ENCODE data around the gene ARHGAP4. TPM values are rescaled to one million over a fixed set of nuclear protein-coding genes. Genes with fewer than 3 reads are reported as not detected.
A peak's percentile ranks its signal among the peaks of the same experiment; 100 is the strongest.

ARHGAP4 gene
- 100 to 1,000 TPM; 130 to 135 TPM for total RNA-seq

DNA sequence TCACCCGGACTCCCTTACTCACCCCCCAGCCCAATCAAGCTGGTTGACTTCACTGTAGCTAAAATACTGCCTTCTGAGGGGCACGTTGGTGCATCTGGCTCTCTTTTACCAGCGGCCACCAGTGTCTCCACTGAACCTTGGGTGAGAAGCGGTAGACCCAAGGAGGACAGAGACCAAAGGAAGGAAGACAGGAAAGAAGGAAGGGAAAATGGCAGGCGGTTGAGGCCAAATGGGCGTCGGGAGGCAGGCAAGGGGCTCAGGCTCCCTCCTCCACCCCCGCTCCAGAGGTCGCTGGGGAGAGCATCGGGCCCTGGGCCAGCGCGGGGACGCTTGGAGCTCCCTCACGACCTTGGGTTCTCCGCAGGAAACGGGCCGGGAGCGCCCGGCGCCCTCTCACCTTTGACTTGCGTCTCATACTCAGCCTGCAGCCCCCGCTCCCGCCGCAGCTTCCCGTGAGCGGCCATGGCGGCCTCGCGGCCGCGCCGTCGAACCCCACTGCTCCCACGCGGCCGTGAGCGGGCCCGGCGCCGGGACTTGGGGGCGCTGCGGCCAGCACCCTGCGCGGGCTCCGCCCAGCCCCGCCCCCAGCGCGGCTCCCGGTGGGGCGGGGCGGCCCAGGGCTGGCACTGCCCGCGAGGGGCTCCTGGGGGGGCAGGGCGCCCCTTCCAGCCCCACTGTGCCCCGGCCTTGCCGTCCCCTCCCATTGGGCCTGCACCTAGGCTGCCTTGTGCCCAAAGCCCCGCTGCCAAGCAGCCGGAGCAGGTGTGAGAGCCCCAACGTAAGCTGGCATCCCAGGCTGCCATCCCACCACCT, at the start of gene ARHGAP4:
Gene ARHGAP4 (minus strand): TSS at position 526 of the 813 bp plus-strand sequence. CDS start 62 bp downstream, at position 464.
- peak; percentile 3 for ATAC-seq

DNA sequence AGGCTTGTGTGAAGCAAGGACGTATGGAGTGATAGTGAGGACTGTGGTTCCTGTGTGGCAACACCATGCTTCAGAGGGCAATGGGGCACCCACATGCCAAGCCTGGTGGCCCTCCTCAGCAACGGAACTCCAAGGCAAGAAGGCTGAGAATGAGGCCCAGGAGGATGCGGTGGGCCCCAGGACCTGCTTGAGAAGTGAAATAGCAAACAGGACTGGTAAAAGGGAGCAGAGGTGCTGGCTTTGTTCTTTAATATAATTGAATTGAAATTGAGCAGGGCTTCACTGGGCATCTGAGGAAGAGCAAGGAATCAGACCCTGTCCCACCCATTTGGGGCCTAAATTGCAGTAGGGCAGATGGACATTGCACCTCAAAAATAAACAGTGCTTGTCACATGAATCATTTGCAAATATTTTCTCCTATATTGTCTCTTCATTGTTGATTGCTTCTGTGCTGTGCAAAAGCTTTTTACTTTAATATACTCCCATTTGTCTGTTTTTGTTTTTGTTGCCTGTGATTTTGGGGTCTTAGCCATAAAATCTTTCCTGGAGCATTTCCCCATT, 48.7 kb upstream of the ARHGAP4 start:
- intact Hi-C loops (cut with DNase I, micrococcal nuclease), result loop anchor here (5.0 to 10.0 kb wide), 4 partner anchors 47 to 787 kb away; partner anchors contain the start of genes ATP6AP1 (in 1 of the 2), DKC1 (in 1 of the 2), EMD (in 1 of the 2) and FLNA (in 1 of the 2)
- Mint-ChIP-seq H3K27me3 (no peaks in the 10 kb centered on the region), H3K9me3 (ENCODE audit: low read depth) (no peaks in the 10 kb centered on the region), H3K36me3 (ENCODE audit: low read depth) (peaks cover 8% of the 10 kb centered on the region), H3K27ac (peak overlapping the region; percentile 97), H3K4me1 (peaks cover 16% of the 10 kb centered on the region), H3K4me3 (peak overlapping the region; percentile 88)
- CTCF ChIA-PET, result interaction anchor here (0.6 kb wide), 1 partner anchor 566 kb away, joined by 3 read pairs; no protein-coding TSS in a partner anchor
- DNase-seq (no peak), ATAC-seq (no peak)
- POLR2A ChIA-PET, result no interaction called here

More for the DNA sequence above, at the start of gene ARHGAP4:
- intact Hi-C loops (cut with DNase I, micrococcal nuclease), result loop anchor here (1.0 to 10.0 kb wide), 4 partner anchors 91 to 449 kb away; partner anchors contain the start of genes EMD (in 1 of the 2), FLNA (in 1 of the 2), IDH3G (in 1 of the 2) and IRAK1 (in 1 of the 2)
- no peaks in the 10 kb centered on the region for H3K27me3 Mint-ChIP-seq
- peak within 1 kb of the TSS; percentile 91 for H3K4me3 Mint-ChIP-seq
- H3K27ac Mint-ChIP-seq, result peak within 1 kb of the TSS; percentile 97
- peaks cover 31% of the 10 kb centered on the region for H3K4me1 Mint-ChIP-seq
- H3K9me3 Mint-ChIP-seq (ENCODE audit: low read depth), result no peaks in the 10 kb centered on the region
- ChIA-PET POLR2A (interaction anchor here (0.5 to 1.9 kb wide), 9 partner anchors 9 to 413 kb away, joined by 3 to 12 read pairs (median 4); partner anchors contain the start of genes HCFC1, IDH3G, NAA10 and SSR4), CTCF (interaction anchor here (0.7 to 3.5 kb wide), 7 partner anchors 9 to 159 kb away, joined by 3 to 19 read pairs (median 5); partner anchors contain the start of gene NAA10)
- peaks cover 18% of the 10 kb centered on the region for H3K36me3 Mint-ChIP-seq (ENCODE audit: low read depth)
- DNase-seq, result peak; percentile 74

DNA sequence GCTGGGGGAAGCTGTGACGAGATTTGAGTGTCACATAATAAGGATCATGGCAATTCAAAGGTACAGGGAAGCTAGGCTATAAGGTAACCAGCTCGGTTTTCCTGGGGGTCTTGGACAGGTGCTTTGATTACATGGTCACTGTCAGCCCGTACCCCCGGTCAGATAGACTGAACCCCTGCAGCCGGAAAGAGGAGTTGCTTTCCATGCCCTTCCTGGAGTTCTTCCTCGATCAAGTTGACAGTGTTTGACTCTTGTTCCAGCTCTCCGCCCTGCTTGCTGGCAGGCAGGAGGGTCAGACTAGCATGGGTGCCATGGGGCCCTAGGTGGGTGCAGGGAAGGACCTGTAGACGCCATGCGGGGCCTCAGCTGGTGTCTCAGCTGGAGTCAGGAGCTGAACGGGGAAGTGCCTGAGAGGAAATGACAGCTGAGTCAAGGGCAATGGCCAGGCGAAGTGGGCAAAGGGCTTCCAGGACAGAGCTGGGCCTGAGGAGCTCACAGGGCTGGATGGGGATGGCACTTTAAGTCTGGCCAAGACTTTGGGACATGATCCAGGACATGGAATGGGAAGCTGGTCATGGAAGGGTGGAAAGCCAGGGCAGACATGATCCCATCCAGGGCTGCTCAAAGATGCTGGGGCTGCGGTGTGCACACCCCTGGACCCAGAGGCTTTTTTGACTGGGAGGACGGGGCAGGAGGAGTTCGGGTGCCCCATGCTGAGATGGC, 48.1 kb upstream of the ARHGAP4 start:
- POLR2A ChIA-PET, result interaction anchor here (0.9 kb wide), 1 partner anchor 11 kb away, joined by 3 read pairs; no protein-coding TSS in a partner anchor

DNA sequence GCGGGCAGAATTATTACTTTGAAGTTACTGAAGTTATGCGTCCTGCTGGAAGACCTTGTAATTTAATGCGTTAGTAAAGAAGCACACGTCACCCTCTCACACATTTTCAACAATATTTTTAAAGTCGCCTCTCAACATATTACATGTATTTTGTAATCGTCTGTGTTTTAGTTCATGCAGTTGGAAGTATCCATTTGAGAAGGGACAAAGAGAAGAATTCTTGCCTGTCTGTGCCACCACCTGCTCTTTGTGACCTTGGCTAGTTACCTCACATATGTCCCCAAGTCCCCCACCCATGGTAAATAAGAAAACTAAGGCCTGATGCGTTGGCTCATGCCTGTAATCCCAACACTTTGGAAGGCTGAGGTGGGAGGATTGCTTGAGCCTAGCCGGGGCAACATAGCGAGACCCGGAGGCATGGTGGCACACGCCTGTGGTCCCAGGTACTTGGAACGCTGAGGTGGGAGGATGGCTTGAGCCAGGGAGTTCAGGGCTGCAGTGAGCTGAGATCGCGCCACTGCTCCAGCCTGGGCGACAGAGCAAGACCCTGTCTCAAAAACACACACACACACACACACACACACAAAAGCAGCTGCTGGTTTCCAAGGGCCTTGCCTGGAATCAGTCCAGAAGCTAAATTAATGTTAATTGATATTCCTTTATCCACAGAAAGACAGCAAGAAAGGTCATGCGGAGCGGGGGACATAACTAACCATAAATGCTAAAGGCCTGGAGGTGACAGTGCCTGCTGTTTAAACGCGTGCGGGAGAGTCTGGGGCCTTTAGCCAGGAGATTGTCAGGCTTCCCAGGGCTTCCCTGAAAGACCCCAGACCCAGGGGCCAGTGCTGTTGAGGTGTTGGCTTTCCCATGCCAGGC, 47.3 kb upstream of the ARHGAP4 start:
- Mint-ChIP-seq H3K9me3 (ENCODE audit: low read depth) (no peaks in the 10 kb centered on the region), H3K4me3 (peak overlapping the region; percentile 88), H3K27me3 (no peaks in the 10 kb centered on the region), H3K4me1 (peaks cover 16% of the 10 kb centered on the region), H3K36me3 (ENCODE audit: low read depth) (peaks cover 17% of the 10 kb centered on the region), H3K27ac (peak overlapping the region; percentile 97)
- no peak for DNase-seq
- POLR2A ChIA-PET, result interaction anchor here (0.9 kb wide), 1 partner anchor 12 kb away, joined by 3 read pairs; no protein-coding TSS in a partner anchor
- CTCF ChIA-PET, result interaction anchor here (0.6 to 1.1 kb wide), 3 partner anchors 11 to 355 kb away, joined by 3 to 4 read pairs (median 3); no protein-coding TSS in a partner anchor
- ATAC-seq, result no peak
- intact Hi-C loops (cut with DNase I, micrococcal nuclease), result loop anchor here (2.0 to 10.0 kb wide), 5 partner anchors 49 to 789 kb away; partner anchors contain the start of genes ATP6AP1 (in 1 of the 2), DKC1 (in 1 of the 2), EMD (in 1 of the 2) and FLNA (in 1 of the 2)

More for the DNA sequence above, 48.1 kb upstream of the ARHGAP4 start:
- CTCF ChIA-PET, result interaction anchor here (0.6 to 1.1 kb wide), 4 partner anchors 10 to 567 kb away, joined by 3 to 4 read pairs (median 3); no protein-coding TSS in a partner anchor
- DNase-seq (no peak), ATAC-seq (no peak)
- H3K4me3 Mint-ChIP-seq, result peak overlapping the region; percentile 88
- intact Hi-C loops (cut with DNase I, micrococcal nuclease), result loop anchor here (5.0 to 10.0 kb wide), 4 partner anchors 48 to 788 kb away; partner anchors contain the start of genes ATP6AP1 (in 1 of the 2), DKC1 (in 1 of the 2), EMD (in 1 of the 2) and FLNA (in 1 of the 2)
- no peaks in the 10 kb centered on the region for H3K27me3 Mint-ChIP-seq
- peaks cover 16% of the 10 kb centered on the region for H3K4me1 Mint-ChIP-seq
- H3K36me3 Mint-ChIP-seq (ENCODE audit: low read depth), result peaks cover 14% of the 10 kb centered on the region
- no peaks in the 10 kb centered on the region for H3K9me3 Mint-ChIP-seq (ENCODE audit: low read depth)
- H3K27ac Mint-ChIP-seq, result peak overlapping the region; percentile 97

DNA sequence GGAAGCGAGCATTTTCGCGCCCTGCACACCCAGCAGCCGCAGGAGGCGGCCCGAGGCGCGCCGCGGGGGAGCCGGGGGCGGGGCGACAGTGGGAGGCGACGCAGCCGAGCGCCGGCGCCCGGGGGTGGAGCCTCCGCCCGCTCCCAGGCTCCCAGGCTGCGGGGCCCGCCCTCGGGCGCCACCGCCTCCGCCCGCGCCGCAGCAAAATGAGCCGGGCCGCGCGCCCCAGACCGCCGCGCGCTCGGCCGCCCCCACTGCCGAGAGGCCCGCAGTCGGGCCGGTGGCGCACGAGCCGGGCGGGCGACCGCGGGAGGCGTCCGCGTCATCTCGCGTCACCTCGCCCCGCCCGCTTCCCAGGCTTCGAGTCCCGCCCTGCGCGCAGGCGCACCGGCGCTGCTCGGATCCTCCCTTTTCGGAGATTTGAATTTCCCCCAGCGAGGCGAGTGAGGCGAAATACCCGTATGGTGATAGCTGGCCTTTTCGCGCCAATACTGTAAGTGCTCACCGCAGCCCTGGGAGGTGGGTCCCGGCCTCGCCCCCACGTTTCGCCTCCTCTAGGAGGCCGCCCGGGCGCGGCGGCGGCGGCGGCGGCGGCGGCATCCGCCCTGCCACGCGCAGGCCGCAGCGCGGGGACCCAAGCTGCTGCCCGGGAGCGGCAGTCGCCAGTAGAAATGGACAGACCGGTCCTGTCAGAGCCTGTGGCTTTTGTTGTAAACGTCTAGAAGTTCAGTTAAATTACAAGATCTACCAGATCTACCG, 46.5 kb upstream of the ARHGAP4 start, which contains the start of gene TMEM187:
Gene TMEM187 (plus strand): TSS at position 387 of the 759 bp plus-strand sequence. CDS start 9,309 bp downstream, outside the sequence.
- no peaks in the 10 kb centered on the region for H3K27me3 Mint-ChIP-seq
- H3K27ac Mint-ChIP-seq, result peak within 1 kb of the TSS; percentile 100
- H3K4me1 Mint-ChIP-seq, result peaks cover 24% of the 10 kb centered on the region
- intact Hi-C loops (cut with DNase I, micrococcal nuclease), result loop anchor here (1.0 to 10.0 kb wide), 12 partner anchors 12 to 790 kb away; partner anchors contain the start of genes EMD (in 2 of the 2), ABCD1 (in 1 of the 2), ATP6AP1 (in 1 of the 2) and BCAP31 (in 1 of the 2)
- H3K36me3 Mint-ChIP-seq (ENCODE audit: low read depth), result peaks cover 25% of the 10 kb centered on the region
- H3K9me3 Mint-ChIP-seq (ENCODE audit: low read depth), result no peaks in the 10 kb centered on the region
- POLR2A ChIA-PET, result interaction anchor here (1.7 kb wide), 1 partner anchor 47 kb away, joined by 8 read pairs; the partner anchor contains the start of gene ARHGAP4
- DNase-seq, result peak; percentile 92
- CTCF ChIA-PET, result no interaction called here
- peak within 1 kb of the TSS; percentile 94 for H3K4me3 Mint-ChIP-seq
- ATAC-seq, result peak; percentile 45

DNA sequence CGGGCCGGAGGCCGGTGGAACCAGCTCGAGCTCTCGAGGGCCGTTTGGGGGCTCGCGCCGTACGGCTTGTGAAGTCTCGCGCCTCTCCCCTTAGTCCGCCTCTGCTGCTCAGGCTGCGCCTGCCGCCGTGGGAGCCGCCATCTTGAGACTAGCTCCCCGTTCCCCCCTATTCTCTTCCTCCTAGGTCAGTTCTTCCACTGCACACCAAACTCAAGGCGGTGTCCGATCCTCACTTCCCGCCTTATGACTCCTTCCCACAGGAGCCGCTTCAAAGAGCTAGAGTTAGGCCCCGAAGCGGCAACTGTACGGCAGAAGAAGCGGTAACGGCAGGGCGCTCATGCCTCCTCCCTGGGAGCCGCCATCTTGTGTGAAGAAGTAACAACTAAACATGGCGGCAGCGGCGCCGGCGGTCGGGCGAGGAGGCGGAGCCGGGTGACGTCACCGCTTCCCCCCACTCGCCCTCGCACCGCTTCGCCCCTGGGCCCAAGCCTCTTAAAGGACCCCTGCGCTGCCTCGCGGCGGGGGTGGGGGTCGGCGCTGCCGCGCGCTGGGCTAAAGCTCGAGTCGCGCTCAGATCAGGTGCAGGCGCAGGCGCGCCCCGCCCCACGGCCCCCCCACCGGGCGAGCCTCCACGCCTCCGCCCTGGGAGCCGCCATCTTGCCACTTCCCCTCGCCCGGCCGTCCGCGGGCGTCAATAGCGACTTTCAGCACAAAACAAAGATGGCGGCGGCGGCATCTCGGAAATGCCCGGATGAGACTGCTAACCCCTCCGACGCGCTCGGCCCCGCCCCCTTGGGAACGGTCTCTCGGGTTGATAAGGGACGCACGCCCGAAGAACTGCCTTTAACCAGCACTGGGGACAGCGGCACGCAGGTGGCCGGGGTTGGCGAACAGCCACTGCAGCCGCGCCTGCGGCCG, 45.6 kb upstream of the ARHGAP4 start, which contains the start of gene HCFC1:
Gene HCFC1 (minus strand): TSS at position 369 of the 918 bp plus-strand sequence. CDS start 978 bp downstream, outside the sequence.
- H3K4me1 Mint-ChIP-seq, result peaks cover 31% of the 10 kb centered on the region
- H3K27me3 Mint-ChIP-seq, result no peaks in the 10 kb centered on the region
- intact Hi-C loops (cut with DNase I, micrococcal nuclease), result loop anchor here (1.0 to 10.0 kb wide), 17 partner anchors 13 to 791 kb away; partner anchors contain the start of genes EMD (in 2 of the 2), IDH3G (in 2 of the 2), SSR4 (in 2 of the 2) and ABCD1 (in 1 of the 2)
- no peaks in the 10 kb centered on the region for H3K9me3 Mint-ChIP-seq (ENCODE audit: low read depth)
- H3K36me3 Mint-ChIP-seq (ENCODE audit: low read depth), result peaks cover 31% of the 10 kb centered on the region
- peak within 1 kb of the TSS; percentile 94 for H3K4me3 Mint-ChIP-seq
- ChIA-PET CTCF (interaction anchor here (0.6 to 1.0 kb wide), 4 partner anchors 23 to 402 kb away, joined by 3 to 5 read pairs (median 3); no protein-coding TSS in a partner anchor), POLR2A (interaction anchor here (1.1 to 1.7 kb wide), 2 partner anchors 46 to 399 kb away, joined by 4 to 8 read pairs; partner anchors contain the start of gene ARHGAP4)
- peak; percentile 34 for ATAC-seq
- H3K27ac Mint-ChIP-seq, result peak within 1 kb of the TSS; percentile 100
- peak; percentile 94 for DNase-seq

DNA sequence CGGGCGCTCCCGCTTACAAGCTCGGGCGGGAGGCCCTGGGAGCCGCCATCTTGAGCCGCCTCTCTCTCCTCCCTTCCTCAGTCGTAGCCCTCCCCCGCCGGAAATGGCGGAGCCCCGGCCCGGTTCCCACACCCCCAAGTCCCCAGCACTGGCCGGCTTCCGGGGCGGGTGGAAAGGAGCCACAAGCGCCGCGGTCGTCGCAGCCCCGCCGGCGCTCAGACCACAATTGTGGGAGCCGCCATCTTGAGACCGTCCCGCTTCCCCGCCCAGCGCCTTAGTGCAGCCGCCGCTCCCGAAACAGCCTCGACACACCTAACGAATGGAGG, 45.0 kb upstream of the ARHGAP4 start:
- no peaks in the 10 kb centered on the region for H3K27me3 Mint-ChIP-seq
- ATAC-seq (peak; percentile 28), DNase-seq (peak; percentile 92)
- peak overlapping the region; percentile 94 for H3K4me3 Mint-ChIP-seq
- peak overlapping the region; percentile 100 for H3K27ac Mint-ChIP-seq
- H3K36me3 Mint-ChIP-seq (ENCODE audit: low read depth), result peaks cover 32% of the 10 kb centered on the region
- H3K4me1 Mint-ChIP-seq, result peaks cover 38% of the 10 kb centered on the region
- no peaks in the 10 kb centered on the region for H3K9me3 Mint-ChIP-seq (ENCODE audit: low read depth)
- POLR2A ChIA-PET, result interaction anchor here (0.7 to 1.7 kb wide), 4 partner anchors 13 to 400 kb away, joined by 3 to 8 read pairs (median 4); partner anchors contain the start of gene ARHGAP4
- intact Hi-C loops (cut with DNase I, micrococcal nuclease), result loop anchor here (1.0 to 10.0 kb wide), 10 partner anchors 43 to 791 kb away; partner anchors contain the start of genes IDH3G (in 2 of the 2), SSR4 (in 2 of the 2), ATP6AP1 (in 1 of the 2) and CCNQ (in 1 of the 2)
- CTCF ChIA-PET, result interaction anchor here (0.6 to 1.0 kb wide), 3 partner anchors 48 to 402 kb away, joined by 3 to 5 read pairs (median 3); no protein-coding TSS in a partner anchor

All from activated CD4-positive, alpha-beta T cell treated with anti-CD3 and anti-CD28 coated beads for 36 hours (primary cell).